GM19043 (cell line): ENCODE data around the gene UBE3C.

ENCODE experiments used
- ATAC-seq: cut with Tn5 transposase; IDR thresholded peaks from one replicate; pipeline ENCODE4 v1.9.1; 2021; ENCODE audit warnings: low read depth; ENCODE audit not compliant: unreplicated experiment

The UBE3C gene

DNA sequence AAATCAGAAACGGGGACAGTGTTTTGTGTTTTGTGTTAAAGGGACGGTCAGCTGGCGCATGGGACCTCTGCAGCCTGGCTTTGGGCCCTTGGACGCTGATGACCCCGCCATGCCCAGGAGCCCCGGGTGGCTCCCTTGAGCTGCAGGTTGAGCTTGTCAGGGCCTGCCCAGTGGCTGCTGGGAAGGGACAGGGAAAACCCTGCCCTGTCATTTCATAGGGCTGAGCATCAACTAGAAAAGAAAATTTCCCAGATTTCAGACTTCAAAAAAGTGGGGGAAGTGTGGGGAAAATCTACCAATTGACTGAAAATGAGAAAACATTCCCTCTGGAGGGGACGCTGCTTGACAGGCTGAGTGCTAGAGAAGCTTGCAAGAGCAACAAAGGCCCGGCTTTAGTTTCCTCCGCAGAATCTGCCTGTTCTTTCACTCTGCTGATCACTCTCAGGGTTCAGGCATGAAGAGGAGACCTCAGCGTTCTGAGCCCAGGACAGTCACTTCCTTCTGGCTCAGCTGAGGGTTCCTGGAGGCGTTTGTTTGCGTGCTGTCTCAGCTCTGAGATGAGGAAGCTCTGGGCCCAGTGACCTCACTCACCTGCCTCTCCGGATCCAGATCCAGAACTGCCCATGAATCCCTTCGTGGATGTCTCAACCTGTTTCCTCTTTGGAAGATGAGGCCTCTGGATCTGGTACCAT lies 179.4 kb downstream of the UBE3C start:
- ATAC-seq: peak; percentile 88
